NCI-H526 treated with DMSO at 0.1 percent for 48 hours (cell line): ENCODE measurements around the gene TMEM219.
"Not testable (repeated sequence)": the region's sequence is repeated elsewhere in the genome, so short reads cannot be mapped to it uniquely, and the experiment has no call there.

Source experiments
- DNase-seq: peaks from one replicate; lab custom pipeline; 2025; lab: John Stamatoyannopoulos, UW

Gene TMEM219, protein sequence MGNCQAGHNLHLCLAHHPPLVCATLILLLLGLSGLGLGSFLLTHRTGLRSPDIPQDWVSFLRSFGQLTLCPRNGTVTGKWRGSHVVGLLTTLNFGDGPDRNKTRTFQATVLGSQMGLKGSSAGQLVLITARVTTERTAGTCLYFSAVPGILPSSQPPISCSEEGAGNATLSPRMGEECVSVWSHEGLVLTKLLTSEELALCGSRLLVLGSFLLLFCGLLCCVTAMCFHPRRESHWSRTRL

DNA sequence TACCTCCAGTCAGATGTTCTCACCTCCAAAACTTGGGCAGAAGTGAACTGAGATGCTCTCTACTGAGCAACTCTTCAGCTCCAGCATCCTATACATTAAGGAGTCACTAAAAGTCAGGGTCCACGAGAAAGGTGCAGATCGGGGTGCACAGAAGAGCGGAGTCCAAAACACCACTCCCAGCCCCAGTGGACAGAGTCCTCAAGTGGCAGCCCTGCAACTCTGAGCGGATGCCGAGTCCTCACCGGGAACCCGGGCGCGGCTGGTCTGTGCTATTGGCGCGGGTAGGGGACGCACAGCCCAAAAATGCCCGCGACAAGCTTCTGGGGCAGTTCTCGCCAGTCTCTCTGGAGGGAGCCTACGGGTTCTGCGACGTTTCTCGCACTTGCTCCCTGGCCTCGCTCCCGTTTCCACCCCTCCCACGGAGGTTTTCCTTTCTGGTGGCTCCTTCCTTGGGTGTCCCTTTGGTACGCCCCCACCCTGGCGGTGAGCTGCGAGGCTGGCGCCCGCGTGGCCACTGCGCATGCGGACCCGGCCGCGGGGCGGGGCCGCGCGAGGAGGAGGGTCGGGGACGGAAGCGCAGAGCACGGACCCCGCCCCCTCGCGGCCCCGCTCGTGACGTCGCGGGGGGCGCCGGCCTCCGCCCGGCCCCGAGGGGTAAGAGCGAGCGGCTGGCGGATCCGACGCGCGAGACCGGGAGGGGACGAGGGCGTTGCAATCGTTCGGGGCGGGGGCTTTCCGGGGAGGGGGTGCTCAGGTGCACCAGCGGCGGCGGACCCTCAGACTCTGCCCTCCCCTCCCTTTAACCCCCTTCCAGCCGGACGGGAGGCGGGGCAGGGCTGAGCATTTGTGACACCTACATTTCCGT is at the start of gene TMEM219:
TMEM219 (plus strand) TSS at position 601 of the 865 bp plus-strand sequence. CDS start 1,065 bp downstream, outside the sequence.
- peak; percentile 85 for DNase-seq

DNA sequence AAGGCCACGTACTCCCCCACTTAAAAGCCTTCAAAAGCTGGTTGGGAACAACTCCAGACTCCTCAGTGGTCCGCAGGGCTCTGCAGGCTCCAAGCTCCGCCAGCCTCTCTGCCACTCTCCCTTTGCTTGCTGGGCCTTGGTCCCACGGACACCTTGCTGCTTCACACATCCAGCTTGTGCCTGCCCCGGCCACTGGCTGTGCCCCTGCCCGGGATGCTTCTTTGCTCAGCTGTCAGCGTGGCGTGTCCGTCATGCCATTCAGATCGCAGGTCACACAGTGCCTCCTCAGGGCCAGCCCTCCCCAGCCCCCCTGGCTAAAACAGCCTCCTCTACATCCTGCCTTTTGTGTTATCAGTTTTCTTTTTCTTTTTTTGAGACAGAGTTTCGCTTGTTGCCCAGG is 49.8 kb upstream of the TMEM219 start:
- no peak for DNase-seq

DNA sequence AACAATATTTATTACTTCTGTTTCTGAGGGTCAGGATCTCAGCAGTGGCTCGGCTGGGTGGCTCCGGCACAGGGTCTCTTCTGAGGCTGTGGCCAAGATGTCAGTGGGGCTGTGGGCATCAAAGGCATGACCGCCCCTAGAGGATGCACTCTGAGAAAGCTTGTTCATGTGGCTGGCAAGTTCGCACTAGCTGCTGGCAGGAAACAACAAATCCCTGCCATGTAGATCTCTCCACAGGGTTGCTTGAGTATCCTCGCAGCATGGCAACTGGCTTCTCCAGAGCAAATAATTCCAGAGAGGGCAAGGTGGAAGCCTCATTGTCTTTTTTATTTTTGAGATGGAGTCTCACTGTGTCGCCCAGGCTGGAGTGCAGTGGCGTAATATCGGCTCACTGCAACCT is 48.4 kb upstream of the TMEM219 start:
- DNase-seq = no peak

DNA sequence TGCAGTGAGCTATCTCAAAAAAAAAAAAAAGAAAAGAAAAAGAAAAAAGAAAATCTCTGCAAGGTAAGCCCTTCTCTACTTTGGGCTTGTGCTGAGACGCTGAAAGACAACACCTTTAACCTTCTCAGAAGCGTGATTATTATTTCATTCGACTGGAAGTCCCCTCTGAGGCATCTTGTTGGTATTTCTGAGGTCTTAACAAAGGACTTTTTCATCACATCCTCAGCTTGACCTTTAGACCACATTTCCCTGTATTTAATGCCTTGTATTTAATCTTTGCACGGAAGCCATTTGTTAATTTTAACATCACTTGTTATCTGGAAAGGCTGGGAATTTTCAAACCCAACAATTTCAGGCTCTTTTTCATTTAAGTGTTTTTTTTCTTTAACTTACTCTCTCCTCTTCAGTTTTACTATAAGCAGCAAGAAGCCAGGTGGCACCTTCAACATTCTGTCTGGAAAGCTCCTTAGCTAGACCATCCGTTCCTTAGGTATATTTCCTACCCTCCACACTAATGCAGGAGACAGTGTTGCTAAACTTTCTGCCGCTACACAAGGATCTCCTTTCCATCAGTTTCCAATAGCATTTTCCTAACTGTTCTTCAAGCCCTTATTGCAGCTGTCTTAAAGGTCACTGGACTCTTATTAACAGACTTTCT is 46.2 kb upstream of the TMEM219 start:
- DNase-seq = no peak

DNA sequence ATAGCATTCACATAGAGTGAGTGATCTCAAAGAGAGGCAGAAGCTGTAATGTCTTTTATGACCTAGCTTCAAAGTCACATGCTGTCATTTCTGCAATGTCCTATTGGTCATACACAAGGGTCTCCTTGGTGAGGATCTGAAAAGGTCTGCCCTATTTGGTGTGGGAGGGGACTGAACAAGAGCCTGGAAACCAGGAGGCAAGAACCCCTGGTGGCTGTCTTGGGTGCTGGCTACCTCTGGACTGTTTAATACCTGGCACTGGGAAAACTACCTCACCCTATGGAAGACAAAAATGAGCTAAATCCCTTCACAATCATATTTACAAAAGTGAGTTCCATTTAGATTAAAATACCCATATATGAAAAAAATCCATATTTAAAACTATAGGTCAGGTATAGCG is 44.9 kb upstream of the TMEM219 start:
- DNase-seq = no peak

DNA sequence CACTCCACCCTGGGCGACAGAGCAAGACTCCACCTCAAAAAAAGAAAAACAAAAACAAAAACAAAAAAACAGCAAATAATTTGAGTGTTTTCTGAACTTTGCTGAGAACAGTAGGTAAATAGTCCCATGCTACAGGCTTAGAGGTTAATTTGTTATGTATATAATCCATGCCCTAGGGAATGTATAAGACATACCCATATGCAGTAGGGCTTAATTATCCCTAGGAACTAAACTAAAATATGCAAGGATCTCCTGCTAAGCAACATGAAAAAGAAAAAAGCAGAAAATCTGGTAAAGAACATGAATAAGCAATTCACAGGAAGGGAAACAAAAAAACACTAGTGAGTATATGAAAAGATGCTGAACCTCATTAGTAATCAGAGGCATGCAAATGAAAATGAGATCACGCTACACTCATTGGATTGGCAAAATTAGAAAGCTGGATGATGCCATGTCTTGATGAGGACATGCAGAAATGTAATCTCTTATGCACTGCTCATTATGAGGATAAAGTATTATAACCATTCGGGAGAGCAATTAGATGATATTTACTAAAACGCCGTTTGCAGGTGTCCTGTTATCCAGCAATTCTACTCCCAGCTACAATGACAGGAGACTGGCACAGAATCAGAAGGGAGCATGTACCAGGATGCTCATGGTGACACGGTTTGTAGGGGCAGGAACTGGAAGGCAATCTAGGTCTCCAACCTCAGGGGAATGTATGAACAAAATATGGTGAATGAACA is 41.4 kb upstream of the TMEM219 start:
- no peak for DNase-seq

DNA sequence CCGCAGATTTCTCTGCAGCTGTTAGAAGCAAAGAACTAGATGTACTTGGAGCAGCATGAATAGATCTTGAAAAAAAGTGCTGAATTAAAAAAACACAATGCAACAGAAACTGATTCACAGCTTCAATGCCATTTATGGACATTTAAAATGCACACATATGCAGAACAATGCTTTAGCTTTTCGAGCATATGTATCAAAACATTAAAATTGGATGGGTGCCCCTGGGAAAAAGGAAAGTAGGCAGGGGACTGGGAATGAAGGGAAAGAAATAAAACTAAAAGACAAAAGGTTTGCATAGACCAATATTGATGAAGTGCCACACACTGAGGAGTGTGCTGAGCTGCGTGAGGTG is 40.9 kb upstream of the TMEM219 start:
- no peak for DNase-seq

DNA sequence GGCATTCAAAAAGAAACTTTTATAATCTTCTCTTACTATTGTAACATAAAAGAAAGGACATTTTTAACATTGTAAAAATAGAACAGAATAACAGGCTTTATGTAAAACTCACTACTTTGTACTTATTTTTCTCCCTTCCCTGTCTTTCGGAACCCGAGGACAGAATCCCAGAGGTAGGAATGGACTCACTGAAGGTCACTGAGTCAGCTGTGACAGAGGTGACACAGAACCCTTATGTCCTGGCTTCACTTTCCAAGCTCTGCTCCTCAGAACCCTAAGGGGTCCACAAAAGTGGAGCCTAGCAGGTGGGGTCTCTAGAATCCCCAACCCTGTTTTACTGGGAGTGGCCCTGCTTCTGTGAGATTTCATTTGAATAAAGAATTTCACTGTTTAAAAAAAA is 39.6 kb upstream of the TMEM219 start:
- no peak for DNase-seq

DNA sequence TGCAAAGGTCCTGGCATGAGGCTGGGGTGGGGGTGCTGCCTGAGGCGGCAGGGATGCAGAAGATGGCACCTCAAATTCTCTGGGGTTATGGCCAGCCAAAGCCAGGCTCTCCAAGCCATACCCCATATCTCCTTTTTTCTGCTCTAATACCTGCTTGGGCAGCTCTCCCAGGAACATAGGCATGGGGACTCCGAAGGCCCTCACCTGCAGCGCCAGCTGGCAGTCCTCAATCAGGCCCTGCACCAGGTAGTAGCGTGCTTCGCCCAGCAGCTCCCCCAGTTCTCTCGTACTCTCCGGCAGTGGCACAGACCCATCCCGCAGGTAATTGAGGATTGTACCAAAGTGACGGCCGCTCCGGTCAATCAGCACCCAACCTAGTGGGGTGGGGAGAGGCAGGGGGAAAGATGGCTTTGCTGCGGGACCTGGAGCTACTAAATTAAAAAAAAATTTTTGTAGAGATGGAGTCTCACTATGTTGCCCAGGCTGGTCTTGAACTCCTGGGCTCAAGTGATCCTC is 38.8 kb upstream of the TMEM219 start:
- no peak for DNase-seq

DNA sequence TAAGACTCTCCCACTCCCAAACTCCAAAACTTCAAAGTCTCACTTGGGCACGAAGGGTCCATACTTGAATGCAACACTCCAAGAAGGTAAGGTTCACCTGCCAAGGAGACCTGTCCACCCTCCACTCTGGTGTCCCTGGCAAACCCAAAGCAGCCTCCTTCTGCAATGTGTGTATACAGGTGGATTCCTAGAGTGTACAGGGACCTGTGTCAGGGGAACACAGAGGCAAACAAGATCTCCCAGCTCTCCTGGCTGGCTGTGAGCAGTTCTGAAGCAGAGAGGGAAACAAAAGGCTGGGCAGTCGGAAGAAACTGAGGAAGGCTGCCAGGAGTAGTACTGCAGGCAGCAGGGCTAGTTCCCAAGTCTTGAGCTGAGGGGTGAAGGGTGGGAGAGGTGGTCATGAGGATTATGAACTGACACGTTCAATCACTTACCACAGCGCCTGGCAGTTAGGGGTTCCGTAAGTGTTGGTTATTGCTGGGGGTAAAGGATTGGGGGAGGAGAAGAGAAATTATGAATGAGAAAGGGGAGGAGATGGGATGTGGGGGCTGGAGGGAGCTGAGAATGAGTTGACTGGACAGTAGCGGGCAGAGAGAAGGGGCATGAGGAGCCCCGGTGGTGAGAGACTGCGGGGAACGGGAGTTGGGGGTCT is 36.6 kb upstream of the TMEM219 start:
- no peak for DNase-seq

DNA sequence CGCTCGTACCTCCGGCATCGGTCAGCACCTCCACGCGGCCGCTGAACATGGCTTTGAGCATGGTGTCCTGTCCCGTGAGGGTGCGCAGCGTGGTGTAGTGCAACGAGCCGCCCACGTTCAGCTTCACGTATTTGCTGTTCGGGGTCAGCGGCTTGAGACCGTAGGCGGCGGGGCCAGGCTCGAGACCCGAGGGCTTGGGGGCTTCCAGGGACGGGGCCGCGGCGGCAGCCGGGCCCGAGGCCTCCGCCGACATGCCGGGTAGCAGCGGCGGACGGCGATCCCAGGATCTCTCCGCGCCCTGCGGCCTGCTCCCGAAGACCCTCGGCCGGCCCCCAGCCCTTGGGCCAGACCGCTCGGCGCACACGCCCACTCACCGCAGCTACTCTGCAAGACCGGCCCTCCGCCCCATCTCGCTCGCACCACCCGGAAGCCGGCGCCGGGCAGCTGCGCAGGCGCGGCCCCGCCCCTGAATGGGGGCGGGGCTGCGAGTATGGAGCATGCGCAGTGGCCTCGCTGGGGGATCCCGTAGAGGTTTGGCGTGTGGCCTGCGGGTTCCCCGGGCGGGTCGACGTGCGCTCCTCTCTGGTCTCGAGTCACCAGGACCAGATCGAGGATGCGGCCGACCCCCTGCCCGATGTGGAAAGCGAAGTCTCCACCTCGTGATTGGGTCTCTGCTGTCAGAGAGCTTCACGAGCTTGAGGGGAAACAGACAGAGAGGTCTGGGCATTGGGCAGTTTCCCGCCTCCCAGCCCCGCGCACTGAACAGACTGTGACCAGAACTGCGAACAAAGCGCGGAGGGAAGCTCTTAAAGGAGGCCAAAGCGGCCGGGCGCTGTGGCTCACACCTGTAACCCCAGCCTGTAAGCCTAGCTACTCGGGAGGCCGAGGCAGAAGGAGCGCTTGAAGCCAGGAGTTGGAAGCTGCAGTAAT is 35.8 kb upstream of the TMEM219 start, which contains the start of gene KCTD13:
KCTD13 (minus strand) TSS at position 446 of the 930 bp plus-strand sequence; CDS start at position 253, 193 bp downstream.
- DNase-seq = peak; percentile 68

DNA sequence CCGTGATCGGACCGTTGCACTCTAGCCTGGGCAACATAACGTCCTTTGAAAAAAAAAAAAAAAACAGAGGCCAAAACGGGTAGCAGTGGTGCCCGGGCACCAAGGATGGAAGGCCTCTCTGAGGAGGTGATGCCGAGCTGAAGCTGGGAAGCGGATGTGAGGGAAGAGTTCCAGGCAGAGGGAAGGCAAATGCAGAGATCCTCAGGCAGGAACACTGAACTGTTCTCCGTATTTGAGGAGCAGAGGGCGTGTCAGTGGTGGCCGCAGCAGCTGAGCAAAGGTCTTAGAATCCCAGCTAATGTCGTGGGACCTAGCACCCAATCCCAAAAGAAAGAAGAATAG is 35.2 kb upstream of the TMEM219 start:
- no peak for DNase-seq

DNA sequence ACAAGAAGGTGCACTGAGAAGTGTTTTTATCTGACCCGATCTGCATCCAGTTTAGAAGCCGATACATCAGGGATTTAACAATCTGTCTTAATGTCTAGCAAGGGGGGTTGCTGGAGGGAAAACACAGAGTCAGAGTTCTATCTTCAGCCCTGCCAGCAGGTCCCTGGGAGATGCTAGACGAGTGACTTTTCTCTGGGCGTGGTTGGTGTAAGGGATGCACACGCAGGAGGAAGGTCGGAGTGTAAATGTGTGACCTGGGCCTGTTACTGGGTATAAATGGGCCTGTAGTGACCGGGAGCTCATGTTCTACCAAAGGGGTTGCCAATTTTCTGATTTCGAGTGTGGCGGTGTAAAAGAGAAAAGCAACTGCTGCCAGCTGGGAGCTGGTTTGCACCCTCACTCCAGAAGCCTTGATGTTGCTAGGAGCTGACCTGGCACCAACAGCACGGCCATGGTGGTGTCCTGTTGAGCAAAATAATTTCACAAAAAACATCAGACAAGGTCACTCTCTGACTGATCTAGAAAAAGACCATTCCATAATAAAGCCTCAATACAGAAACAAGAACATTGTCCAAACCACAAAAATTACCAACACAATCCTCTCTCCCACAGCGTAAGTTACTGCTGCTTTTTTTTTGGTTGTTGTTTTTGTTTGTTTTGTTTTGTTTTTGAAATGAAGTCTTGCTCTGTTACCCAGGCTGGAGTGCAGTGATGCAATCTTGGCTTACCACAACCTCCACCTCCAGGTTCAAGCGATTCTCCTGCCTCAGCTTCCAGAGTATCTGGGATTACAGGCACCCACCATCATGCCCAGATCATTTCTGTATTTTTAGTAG is 34.6 kb upstream of the TMEM219 start:
- no peak for DNase-seq

DNA sequence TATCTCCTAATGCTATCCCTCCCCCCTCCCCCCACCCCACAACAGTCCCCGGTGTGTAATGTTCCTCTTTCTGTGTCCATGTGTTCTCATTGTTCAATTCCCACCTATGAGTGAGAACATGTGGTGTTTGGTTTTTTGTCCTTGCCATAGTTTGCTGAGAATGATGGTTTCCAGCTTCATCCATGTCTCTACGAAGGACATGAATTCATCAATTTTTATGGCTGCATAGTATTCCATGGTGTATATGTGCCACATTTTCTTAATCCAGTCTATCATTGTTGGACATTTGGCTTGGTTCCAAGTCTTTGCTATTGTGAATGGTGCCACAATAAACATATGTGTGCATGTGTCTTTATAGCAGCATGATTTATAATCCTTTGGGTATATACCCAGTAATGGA is 30.1 kb upstream of the TMEM219 start:
- DNase-seq = not testable (repeated sequence)

DNA sequence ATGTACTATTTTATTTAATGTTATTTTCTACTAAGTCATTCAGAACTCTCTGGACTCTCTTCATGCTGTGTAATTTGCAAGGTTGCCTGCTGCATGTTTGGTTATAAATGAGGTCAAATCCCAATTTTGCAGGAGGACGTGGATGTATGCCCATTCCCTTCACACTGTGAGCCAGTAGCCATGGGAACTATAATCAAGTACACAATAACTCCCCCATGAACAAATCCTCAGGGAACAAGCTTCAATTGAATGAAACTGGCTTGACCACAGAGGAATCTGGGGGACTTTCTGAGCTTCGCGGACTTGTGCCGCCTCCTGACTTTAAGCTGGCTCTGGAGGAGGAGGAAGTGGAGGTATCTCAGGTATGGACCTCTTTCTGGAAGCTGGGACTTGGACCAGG is 21.2 kb upstream of the TMEM219 start:
- no peak for DNase-seq

DNA sequence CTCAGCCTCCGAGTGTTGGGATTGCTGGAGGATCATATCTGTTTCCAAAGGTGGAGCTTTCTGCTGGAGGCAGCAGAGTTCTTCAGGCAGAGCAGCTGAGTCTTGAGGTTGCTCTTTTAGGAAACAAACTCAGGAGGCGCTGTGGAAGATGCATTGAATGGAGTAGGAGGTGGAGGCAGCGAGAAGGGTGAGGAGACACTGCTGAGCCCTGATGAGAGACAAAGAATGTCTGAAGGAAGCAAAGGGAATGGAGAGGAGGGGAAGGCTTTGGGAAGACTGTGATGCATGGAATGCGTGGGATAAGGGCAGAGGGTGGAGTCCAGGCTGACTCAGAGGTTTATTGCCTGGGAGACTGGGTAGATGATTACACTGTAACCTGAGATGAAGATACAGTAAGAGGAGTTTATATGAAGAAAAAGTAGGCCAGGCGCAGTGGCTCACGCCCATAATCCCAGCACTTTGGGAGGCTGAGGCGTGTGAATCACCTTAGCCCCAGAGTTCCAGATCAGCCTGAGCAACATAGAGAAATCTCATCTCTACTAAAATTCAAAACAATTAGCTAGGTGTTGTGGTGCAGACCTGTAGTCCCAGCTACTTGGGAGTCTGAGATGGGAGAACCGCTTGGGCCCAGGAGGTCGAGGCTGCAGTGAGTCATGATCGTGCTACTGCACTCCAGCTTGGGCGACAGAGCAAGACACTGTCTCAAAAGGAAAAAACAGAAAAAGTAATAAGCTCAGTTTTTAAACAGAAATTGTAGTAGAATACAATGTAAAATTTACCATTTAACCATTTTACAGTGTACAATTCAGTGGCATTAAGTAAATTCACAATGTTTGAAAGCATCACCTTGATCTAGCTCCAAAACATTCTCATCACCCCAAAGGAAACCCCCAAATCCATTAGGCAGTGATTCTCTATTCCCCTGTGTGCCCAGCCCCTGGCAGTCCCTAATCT is 17.8 kb upstream of the TMEM219 start:
- DNase-seq = peak; percentile 58

DNA sequence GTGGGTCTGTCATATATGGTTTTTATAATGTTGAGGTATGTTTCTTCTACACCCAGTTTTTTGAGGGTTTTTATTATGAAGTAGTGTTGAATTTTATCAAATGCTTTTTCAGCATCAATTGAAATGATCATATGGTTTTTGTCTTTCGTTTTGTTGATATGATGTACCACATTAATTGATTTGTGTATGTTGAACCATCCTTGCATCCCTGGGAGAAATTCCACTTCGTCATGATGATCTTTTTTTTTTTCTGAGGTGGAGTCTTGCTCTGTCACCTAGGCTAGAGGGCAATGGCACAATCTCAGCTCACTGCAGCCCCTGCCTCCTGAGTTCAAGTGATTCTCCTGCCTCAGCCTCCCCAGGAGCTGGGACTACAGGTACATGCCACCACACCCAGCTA is 14.0 kb upstream of the TMEM219 start:
- no peak for DNase-seq

DNA sequence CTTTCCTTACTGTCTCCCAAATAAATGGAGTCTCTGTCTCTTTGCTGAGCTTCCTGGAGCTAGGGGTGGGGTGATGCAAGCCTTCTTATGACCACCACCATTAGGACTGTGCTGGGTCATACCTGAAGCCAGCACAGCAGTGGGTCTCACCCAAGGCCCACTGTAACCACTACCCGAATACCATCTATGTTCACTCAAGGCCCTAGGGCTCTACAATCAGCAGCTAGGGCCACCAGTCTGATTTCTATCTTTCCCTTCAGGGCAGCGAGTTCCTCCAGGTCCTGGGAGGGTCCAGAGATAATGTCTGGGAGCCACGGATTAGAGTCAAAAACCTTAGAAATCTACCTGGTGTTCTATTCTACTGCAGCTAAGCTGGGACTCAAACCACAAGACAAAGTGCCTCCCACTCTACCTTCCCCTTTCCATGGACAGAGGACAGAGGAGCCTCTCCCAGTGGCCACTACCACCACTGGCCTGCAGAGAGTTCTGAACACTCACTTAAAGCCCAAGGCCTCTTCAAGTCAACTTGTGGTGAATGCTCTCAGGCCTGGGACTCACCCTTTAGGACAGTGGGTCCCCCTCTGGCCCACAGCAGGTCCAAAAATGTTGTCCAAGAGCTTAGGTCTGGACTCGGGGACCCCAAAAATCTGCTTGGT is 10.9 kb upstream of the TMEM219 start:
- no peak for DNase-seq
